Subcutaneous adipose tissue (tissue), 4 donors: ENCODE measurements around the gene LMO4. TPM values are rescaled to one million over a fixed set of nuclear protein-coding genes. Genes with fewer than 3 reads are reported as not detected.

ENCODE experiments used
- total RNA-seq, 4 donors: library from RNA; depleted of rRNA; stranded (reverse); fragments of >200 nt; gene quantifications; one replicate each; pipeline ENCODE4 v1.1.0, GENCODE V29; 2016
- TF ChIP-seq, protein P1 (sequence below): fragments of 450-650 bp; IDR thresholded peaks from one replicate; pipeline ENCODE4 v1.5.1; 2016; ENCODE audit warnings: low read depth, mild to moderate bottlenecking, control low read depth, antibody characterized with exemption, moderate library complexity

Gene LMO4
- total RNA-seq, 4 donors from 2014 or later, result 32.8 to 69.1 (median 60.6) TPM

DNA sequence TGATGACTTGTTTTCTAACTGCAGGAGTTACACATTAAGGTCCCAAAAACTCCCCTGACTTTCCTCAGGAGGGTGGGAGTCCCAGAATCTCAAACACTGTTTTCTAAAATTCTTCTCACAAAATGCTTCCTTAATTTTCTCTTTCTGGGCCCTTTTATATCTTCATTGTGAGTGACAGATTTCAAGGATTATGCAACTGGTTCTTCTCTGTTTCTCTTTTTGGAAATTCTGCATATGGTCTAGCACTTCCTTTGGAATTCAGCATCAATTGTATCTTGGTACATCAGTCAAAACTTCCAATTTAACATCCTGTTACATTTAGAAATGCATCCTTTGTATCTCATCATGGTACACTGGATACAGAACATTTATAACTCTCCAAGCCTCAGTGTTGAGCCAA, 59.7 kb downstream of the LMO4 start:
- TF ChIP-seq, protein P1, sequence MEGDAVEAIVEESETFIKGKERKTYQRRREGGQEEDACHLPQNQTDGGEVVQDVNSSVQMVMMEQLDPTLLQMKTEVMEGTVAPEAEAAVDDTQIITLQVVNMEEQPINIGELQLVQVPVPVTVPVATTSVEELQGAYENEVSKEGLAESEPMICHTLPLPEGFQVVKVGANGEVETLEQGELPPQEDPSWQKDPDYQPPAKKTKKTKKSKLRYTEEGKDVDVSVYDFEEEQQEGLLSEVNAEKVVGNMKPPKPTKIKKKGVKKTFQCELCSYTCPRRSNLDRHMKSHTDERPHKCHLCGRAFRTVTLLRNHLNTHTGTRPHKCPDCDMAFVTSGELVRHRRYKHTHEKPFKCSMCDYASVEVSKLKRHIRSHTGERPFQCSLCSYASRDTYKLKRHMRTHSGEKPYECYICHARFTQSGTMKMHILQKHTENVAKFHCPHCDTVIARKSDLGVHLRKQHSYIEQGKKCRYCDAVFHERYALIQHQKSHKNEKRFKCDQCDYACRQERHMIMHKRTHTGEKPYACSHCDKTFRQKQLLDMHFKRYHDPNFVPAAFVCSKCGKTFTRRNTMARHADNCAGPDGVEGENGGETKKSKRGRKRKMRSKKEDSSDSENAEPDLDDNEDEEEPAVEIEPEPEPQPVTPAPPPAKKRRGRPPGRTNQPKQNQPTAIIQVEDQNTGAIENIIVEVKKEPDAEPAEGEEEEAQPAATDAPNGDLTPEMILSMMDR, result no peak

GRCh38 chr1:87389011-87389410, 60.3 kb downstream of the LMO4 start:
- TF ChIP-seq, protein P1, result no peak

DNA sequence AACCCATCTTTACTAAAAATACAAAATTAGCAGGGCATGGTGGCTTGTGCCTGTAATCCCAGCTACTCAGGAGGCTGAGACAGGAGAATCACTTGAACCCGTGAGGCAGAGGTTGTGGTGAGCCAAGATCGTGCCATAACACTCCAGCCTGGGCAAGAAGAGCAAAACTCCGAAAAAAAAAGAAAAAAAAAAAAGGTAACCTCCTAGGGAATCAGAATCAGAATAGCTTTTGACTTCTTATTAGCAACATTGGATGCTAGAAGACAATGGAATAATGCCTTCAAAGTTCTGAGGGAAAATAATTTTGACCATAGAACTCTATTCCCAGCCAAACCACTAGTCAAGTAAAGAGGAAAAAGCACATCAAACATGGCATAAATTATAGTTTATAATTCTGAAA, 60.9 kb downstream of the LMO4 start:
- TF ChIP-seq, protein P1, result no peak

- TF ChIP-seq, protein P1, result no peak
These were observed 63.8 kb downstream of the LMO4 start for GRCh38 chr1:87392248-87393192.

DNA sequence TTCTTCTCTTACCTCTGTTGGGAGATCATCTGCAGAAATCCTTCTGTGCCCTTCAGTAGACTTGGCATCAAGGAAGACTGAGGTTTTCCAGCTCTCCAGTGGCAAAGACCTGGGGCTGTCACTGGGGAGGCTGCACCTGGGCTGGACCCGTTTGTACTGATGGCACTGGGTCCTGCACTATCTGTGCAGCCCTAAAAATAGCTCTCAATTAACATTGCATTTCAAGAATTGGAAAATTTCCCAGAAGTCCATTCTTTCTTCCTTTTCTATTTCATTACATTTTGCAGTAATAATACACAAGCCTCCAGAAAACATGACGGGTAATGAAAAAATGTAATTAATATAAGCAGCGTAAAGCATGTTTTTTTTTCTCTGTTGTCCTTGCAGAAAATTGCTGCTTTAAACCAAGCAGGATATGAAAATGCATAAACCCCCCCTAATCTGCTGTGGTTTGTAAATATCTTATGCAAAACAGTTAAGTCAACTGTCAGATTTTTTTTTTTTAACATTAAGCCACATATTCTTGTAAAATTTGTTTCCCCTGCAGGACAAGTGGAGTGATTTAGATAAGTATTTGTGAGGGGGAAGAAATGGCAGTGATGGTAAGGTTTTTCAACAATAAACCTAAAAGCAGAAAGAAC, 64.9 kb downstream of the LMO4 start:
- TF ChIP-seq, protein P1, result no peak

DNA sequence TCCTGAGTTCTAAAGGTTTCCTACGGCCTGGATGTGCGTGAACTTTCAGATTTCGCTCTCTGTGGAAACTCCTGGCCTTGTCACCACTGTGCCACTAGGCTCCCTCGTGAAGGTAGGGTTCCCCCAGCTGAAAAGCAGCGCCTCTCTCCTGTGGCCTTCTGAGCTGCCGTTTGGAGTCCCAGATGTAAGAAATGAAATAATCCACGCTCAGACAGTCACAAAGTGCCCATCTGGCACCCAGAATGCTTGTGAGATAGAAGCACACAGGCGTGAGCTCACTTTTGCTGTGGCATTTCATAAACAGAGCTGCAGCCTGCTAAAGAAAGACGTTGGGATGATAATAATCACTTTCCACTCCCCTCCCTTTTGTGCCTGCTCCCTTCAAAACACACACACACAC, 65.8 kb downstream of the LMO4 start:
- TF ChIP-seq, protein P1, result no peak

- TF ChIP-seq, protein P1, result no peak
These were observed 66.3 kb downstream of the LMO4 start for GRCh38 chr1:87394982-87395381.
